A673 (cell line): ENCODE results near the gene NFKB1.

Experiments used
- EZH2 ChIP-seq: fragments of 200-600 bp; sonication (generic); IDR thresholded peaks from 2 replicates; pipeline ENCODE4 v1.6.1; 2017; ENCODE audit warnings: borderline replicate concordance, low read depth, mild to moderate bottlenecking, mixed read lengths, antibody characterized with exemption, low read length; ENCODE audit not compliant: poor library complexity, severe bottlenecking
- TF ChIP-seq, protein P1 (sequence below): fragments of 300-800, 200-600 bp; sonication (generic); conservative IDR thresholded peaks from 2 replicates; pipeline ENCODE4 v1.5.1; 2017; ENCODE audit warnings: low read depth, mild to moderate bottlenecking, antibody characterized with exemption, low read length, moderate library complexity, mixed read lengths

DNA sequence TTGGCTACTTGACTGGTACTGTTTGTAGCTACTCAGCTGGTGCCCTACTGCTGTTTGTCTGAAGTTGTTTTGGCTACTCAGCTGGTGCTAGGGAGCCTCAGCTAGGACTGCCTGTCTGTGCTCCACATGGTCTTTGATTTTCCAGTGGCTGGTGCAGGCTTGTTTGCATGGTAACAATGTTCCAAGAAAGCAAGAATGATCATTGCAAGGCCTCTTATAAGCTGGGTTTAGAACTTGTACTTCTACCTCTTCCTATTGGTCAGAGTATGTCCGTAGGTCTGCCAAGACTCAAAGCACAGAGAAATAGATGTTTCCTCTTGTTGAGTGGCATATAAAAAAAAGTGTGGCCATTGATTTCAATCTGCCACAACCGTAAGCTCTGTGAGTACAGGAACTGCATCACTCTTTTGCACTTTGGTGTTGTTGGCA lies 17.6 kb downstream of the NFKB1 start:
- TF ChIP-seq, protein P1, sequence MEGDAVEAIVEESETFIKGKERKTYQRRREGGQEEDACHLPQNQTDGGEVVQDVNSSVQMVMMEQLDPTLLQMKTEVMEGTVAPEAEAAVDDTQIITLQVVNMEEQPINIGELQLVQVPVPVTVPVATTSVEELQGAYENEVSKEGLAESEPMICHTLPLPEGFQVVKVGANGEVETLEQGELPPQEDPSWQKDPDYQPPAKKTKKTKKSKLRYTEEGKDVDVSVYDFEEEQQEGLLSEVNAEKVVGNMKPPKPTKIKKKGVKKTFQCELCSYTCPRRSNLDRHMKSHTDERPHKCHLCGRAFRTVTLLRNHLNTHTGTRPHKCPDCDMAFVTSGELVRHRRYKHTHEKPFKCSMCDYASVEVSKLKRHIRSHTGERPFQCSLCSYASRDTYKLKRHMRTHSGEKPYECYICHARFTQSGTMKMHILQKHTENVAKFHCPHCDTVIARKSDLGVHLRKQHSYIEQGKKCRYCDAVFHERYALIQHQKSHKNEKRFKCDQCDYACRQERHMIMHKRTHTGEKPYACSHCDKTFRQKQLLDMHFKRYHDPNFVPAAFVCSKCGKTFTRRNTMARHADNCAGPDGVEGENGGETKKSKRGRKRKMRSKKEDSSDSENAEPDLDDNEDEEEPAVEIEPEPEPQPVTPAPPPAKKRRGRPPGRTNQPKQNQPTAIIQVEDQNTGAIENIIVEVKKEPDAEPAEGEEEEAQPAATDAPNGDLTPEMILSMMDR, result no peak
- TF ChIP-seq EZH2, result no peak
